Hematopoietic multipotent progenitor cell treated with erythropoietin and hydrocortisone succinate and interleukin-3 and kit ligand, for 8 days (in vitro differentiated cells): ENCODE data around the gene ABHD12B.
A peak's percentile ranks its signal among the peaks of the same experiment; 100 is the strongest.

Source experiments
- DNase-seq: peaks from one replicate; pipeline ENCODE4 v3.0.0-alpha.2; 2015

ABHD12B gene

GRCh38 chr14:50871914-50872732, at the start of gene ABHD12B:
TSS of gene ABHD12B (plus strand) at chr14:50872053. CDS start at chr14:50872175, 122 bp downstream.
- no peak for DNase-seq

GRCh38 chr14:50822501-50823042, 49.3 kb upstream of the ABHD12B start:
- DNase-seq: no peak

GRCh38 chr14:50823051-50823761, 48.6 kb upstream of the ABHD12B start:
- peak; percentile 42 for DNase-seq

- no peak for DNase-seq
These were observed 47.9 kb upstream of the ABHD12B start for GRCh38 chr14:50823762-50824636.

- DNase-seq: no peak
These were observed 46.5 kb upstream of the ABHD12B start for GRCh38 chr14:50825307-50825706.

- no peak for DNase-seq
These were observed 45.2 kb upstream of the ABHD12B start for GRCh38 chr14:50826681-50827080.

GRCh38 chr14:50828721-50829488, 42.9 kb upstream of the ABHD12B start:
- DNase-seq: no peak

GRCh38 chr14:50829489-50830043, 42.3 kb upstream of the ABHD12B start:
- no peak for DNase-seq

GRCh38 chr14:50830044-50830931, 41.6 kb upstream of the ABHD12B start:
- DNase-seq: peak; percentile 42

- DNase-seq: peak; percentile 78
These were observed 40.7 kb upstream of the ABHD12B start, which contains the start of gene NIN for GRCh38 chr14:50830932-50831725. TSS of gene NIN (minus strand) at chr14:50831162. CDS start at chr14:50822056, 9,106 bp downstream.

- DNase-seq: no peak
These were observed 40.1 kb upstream of the ABHD12B start for GRCh38 chr14:50831726-50832168.

GRCh38 chr14:50832935-50833630, 38.8 kb upstream of the ABHD12B start:
- no peak for DNase-seq

- DNase-seq: no peak
These were observed 37.0 kb upstream of the ABHD12B start for GRCh38 chr14:50834802-50835276.

- no peak for DNase-seq
These were observed 36.6 kb upstream of the ABHD12B start for GRCh38 chr14:50835280-50835679.

GRCh38 chr14:50836515-50836914, 35.3 kb upstream of the ABHD12B start:
- no peak for DNase-seq

- DNase-seq: no peak
These were observed 34.6 kb upstream of the ABHD12B start for GRCh38 chr14:50837271-50837670.

GRCh38 chr14:50837850-50838470, 33.9 kb upstream of the ABHD12B start:
- DNase-seq: no peak

GRCh38 chr14:50839048-50839447, 32.8 kb upstream of the ABHD12B start:
- no peak for DNase-seq
